H1 (cell line): Measurements from ENCODE around the gene CERCAM.

ENCODE experiments used
- JUN ChIP-seq: IDR thresholded peaks from 2 replicates; pipeline ENCODE4 v1.6.1; 2011; ENCODE audit warnings: low read depth, mild to moderate bottlenecking, improper control_type of control experiment, low read length
- TF ChIP-seq, protein P1 (sequence below), 3 experiments: IDR thresholded peaks; 1 replicate in 2 of 3; 2 replicates in 1 of 3; pipeline versions ENCODE4 v1.5.1 to v1.6.1; 2011; ENCODE audit warnings: low read length in 3 of 3, mild to moderate bottlenecking in 3 of 3, inconsistent platforms in 2 of 3, low read depth in 1 of 3, moderate library complexity in 1 of 3; ENCODE audit not compliant: insufficient read depth in 1 of 3; ENCODE audit errors: control extremely low read depth in 1 of 3

DNA sequence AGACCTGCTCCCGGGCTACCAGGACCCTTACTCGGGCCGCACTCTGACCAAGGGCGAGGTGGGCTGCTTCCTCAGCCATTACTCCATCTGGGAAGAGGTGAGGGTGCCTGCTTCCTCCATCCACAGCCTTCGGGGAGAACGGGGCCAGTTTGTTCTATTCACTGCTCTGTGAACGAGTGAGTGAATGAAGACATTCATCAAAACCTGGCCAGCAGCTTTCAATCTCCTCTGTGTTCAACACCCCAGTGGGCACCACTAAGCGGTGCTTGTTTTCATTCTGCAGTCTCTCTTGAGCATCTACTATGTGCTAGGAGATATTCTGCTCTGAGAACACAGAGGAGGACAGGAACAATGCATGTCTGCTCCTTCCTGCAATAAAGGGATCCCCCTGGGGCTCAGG, 10.6 kb downstream of the CERCAM start:
- TF ChIP-seq JUN, result no peak
- TF ChIP-seq, protein P1, sequence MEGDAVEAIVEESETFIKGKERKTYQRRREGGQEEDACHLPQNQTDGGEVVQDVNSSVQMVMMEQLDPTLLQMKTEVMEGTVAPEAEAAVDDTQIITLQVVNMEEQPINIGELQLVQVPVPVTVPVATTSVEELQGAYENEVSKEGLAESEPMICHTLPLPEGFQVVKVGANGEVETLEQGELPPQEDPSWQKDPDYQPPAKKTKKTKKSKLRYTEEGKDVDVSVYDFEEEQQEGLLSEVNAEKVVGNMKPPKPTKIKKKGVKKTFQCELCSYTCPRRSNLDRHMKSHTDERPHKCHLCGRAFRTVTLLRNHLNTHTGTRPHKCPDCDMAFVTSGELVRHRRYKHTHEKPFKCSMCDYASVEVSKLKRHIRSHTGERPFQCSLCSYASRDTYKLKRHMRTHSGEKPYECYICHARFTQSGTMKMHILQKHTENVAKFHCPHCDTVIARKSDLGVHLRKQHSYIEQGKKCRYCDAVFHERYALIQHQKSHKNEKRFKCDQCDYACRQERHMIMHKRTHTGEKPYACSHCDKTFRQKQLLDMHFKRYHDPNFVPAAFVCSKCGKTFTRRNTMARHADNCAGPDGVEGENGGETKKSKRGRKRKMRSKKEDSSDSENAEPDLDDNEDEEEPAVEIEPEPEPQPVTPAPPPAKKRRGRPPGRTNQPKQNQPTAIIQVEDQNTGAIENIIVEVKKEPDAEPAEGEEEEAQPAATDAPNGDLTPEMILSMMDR (IDR thresholded peaks at IDR 0.05; ENCODE audit: control extremely low read depth in 1 of 3, insufficient read depth in 1 of 3, low read depth in 1 of 3, low read length in 3 of 3), result no peak
